Lung (tissue), 12 donors: ENCODE data around the gene PCYOX1L. TPM values are rescaled to one million over a fixed set of nuclear protein-coding genes. Genes with fewer than 3 reads are reported as not detected.
A peak's percentile ranks its signal among the peaks of the same experiment; 100 is the strongest.

Source experiments
- ATAC-seq: fragments of 200-7000 bp; cut with Tn5 transposase; one replicate; pipeline ENCODE4 v1.9.1; 2020; ENCODE audit warnings: moderate number of reproducible peaks; ENCODE audit not compliant: insufficient read depth, low FRiP score
- DNase-seq, 3 donors: peaks; one replicate each; pipeline ENCODE4 v3.0.0-alpha.2; 2013 to 2017
- H3K27ac ChIP-seq, 2 donors: one replicate each; pipeline ENCODE4 v1.5.1; 2013; ENCODE audit warnings: mild to moderate bottlenecking in 2 of 2, moderate library complexity in 2 of 2, control low read depth in 1 of 2, inconsistent platforms in 1 of 2, low read depth in 1 of 2, low read length in 1 of 2
- H3K27me3 ChIP-seq, 3 donors: one replicate each; pipeline ENCODE4 v1.5.1; 2013; ENCODE audit warnings: low read length in 2 of 3; ENCODE audit not compliant: control insufficient read depth in 3 of 3, insufficient read depth in 3 of 3
- H3K36me3 ChIP-seq, 4 donors: one replicate each; pipeline ENCODE4 v1.5.1; 2013; ENCODE audit warnings: low read length in 4 of 4, mild to moderate bottlenecking in 1 of 4, moderate library complexity in 1 of 4; ENCODE audit not compliant: control insufficient read depth in 4 of 4, insufficient read depth in 4 of 4
- H3K4me1 ChIP-seq, 5 donors: one replicate each; pipeline ENCODE4 v1.5.1; 2013; ENCODE audit warnings: low read length in 5 of 5, mild to moderate bottlenecking in 2 of 5, moderate library complexity in 1 of 5; ENCODE audit not compliant: control insufficient read depth in 5 of 5, insufficient read depth in 5 of 5
- H3K4me3 ChIP-seq: one replicate; pipeline ENCODE4 v1.5.1; 2013; ENCODE audit warnings: mild to moderate bottlenecking, control low read depth, moderate library complexity
- H3K9ac ChIP-seq, 2 donors: one replicate each; pipeline ENCODE4 v1.5.1; 2013; ENCODE audit warnings: low read length in 2 of 2, control low read depth in 1 of 2; ENCODE audit not compliant: insufficient read depth in 1 of 2
- H3K9me3 ChIP-seq, 4 donors: one replicate each; pipeline ENCODE4 v1.5.1; 2013; ENCODE audit warnings: low read length in 3 of 4, mild to moderate bottlenecking in 1 of 4, moderate library complexity in 1 of 4; ENCODE audit not compliant: control insufficient read depth in 4 of 4, insufficient read depth in 3 of 4
- CTCF ChIP-seq: IDR thresholded peaks from 2 replicates; pipeline ENCODE4 v1.5.1; 2012; ENCODE audit warnings: mild to moderate bottlenecking; ENCODE audit errors: control extremely low read depth, extremely low read depth
- WGBS, 2 donors: extraction: QIAGEN DNeasy Blood & Tissue Kit; methylation state at CpG; one replicate each; pipeline ENCODE4 v1.1.7; 2013; 5-methylcytosine and 5-hydroxymethylcytosine counted together
- polyA plus RNA-seq, 2 donors: library from polyadenylated mRNA; stranded (reverse); fragments of 200-250 nt; gene quantifications; one replicate each; pipeline ENCODE4 v1.2.1, GENCODE V29; 2013
- total RNA-seq, 2 donors: library from RNA; depleted of rRNA in 1 of 2; stranded (reverse); fragments of >200 nt in 1 of 2; gene quantifications; one replicate each; pipeline ENCODE4 v1.2.1, GENCODE V29; 2014 to 2021
- donor health status: control.
- donor health status: control.
- donor health status: Bipolar disorder and iron deficiency.
- donor health status: healthy.
- donor health status: DM: yes; HTN: yes; CAD: no.

Gene PCYOX1L
- total and polyA plus RNA-seq, 4 donors: 4.8 to 9.3 (median 7.3) TPM

- Histone ChIP-seq H3K4me3 (peak overlapping the region; percentile 28), H3K9me3 (no peaks in the 10 kb centered on the region), H3K9ac (peak overlapping the region; percentile 26 to 80), H3K27ac (peak overlapping the region in 1 of 2 donors; percentile 73), H3K27me3 (no peaks in the 10 kb centered on the region), H3K4me1 (peaks cover 0 to 85% (median 33%) of the 10 kb centered on the region in 5 donors), H3K36me3 (peaks cover 0 to 13% (median 0%) of the 10 kb centered on the region in 4 donors)
- TF ChIP-seq CTCF: no peak
- no peak for ATAC-seq
- DNase-seq: peak in 1 of 3 donors; percentile 37
- WGBS, 2 donors: 77 to 79% methylated on average over 12 of the region's 12 CpGs
Measured at GRCh38 chr5:149408252-149409099, 50.6 kb downstream of the PCYOX1L start.

- Histone ChIP-seq H3K9ac (peak overlapping the region; percentile 43 to 80), H3K27me3 (no peaks in the 10 kb centered on the region), H3K36me3 (peaks cover 0 to 13% (median 2%) of the 10 kb centered on the region in 4 donors), H3K4me3 (peak overlapping the region; percentile 28), H3K27ac (peak overlapping the region in 1 of 2 donors; percentile 73), H3K9me3 (no peaks in the 10 kb centered on the region), H3K4me1 (peaks cover 0 to 86% (median 32%) of the 10 kb centered on the region in 5 donors)
- DNase-seq (peak in 1 of 3 donors; percentile 56), ATAC-seq (no peak)
- WGBS, 2 donors: 76% methylated on average over 6 of the region's 6 CpGs
- no peak for TF ChIP-seq CTCF
Measured at GRCh38 chr5:149409268-149409948, 51.6 kb downstream of the PCYOX1L start.

GRCh38 chr5:149410071-149410470, 52.2 kb downstream of the PCYOX1L start:
- no peak for ATAC-seq
- no peaks in the 10 kb centered on the region for H3K9me3 ChIP-seq
- DNase-seq: no peak
- H3K4me3 ChIP-seq: peak overlapping the region; percentile 52
- WGBS, 2 donors: 83 to 86% methylated on average over 7 of the region's 7 CpGs
- H3K27ac ChIP-seq: peak overlapping the region in 1 of 2 donors; percentile 37
- peaks cover 0 to 13% (median 2%) of the 10 kb centered on the region in 4 donors for H3K36me3 ChIP-seq
- no peak for TF ChIP-seq CTCF
- H3K9ac ChIP-seq: peak overlapping the region; percentile 43 to 70
- H3K4me1 ChIP-seq: peaks cover 0 to 86% (median 32%) of the 10 kb centered on the region in 5 donors
- H3K27me3 ChIP-seq: no peaks in the 10 kb centered on the region
